Measurements from ENCODE around the gene TBC1D2.

Gene TBC1D2

DNA sequence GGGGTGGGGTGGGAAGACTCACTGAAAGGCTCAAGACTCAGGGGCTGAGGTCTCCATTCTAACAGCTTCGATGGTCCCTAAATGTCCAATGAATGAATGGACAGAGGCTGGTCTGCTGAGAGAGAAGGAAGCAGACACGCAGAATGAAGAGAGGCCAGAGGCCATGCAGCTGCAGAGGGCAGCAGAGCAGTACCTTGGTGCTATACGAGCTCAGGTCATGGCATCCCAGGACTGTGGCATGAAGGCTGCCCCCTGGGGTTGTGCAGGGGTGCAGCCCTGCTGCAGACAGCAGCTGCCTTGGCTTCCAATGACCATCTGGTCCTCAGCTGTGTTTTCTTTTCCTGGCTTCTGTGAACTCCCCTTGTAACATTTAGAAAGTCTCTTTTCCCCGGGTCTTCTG is 47.8 kb downstream of the TBC1D2 start:
- TF ChIP-seq CTCF (IDR thresholded peaks at IDR 0.05; ENCODE audit: low read depth, low read length, missing control alignments), result peak; percentile 31
- DNase-seq (ENCODE audit: extremely low read depth, low read depth), result no peak

DNA sequence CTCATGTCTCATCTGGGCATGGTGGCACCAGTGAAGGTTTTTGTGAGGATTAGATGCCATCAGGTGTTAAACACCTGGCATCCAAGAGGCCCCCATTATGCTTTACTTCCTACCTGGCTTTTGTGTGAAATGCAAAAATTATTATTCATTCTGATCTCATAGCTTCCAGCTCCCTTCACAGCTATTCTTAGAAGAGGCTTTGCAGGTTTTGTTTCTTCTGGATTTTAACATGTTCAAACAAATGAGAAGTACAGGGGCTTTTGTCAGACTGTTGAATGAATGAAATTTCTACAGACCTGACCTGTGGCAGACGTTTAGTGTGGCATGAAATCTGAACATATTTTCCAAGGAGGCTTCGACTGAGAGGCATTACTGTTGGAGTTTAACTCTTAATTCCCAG is 48.7 kb downstream of the TBC1D2 start:
- DNase-seq (ENCODE audit: extremely low read depth, low read depth), result no peak
- no peak overlapping the region for H3K4me3 ChIP-seq (replicated peaks; ENCODE audit: low read depth, low read length)
- TF ChIP-seq CTCF (IDR thresholded peaks at IDR 0.05; ENCODE audit: low read depth, low read length, missing control alignments), result no peak

More for the DNA sequence above, 47.8 kb downstream of the TBC1D2 start:
- H3K4me3 ChIP-seq (replicated peaks; ENCODE audit: low read depth, low read length), result no peak overlapping the region

GRCh38 chr9:98204692-98205091 is 50.8 kb downstream of the TBC1D2 start:
- H3K4me3 ChIP-seq (replicated peaks; ENCODE audit: low read depth, low read length), result no peak overlapping the region
- no peak for TF ChIP-seq CTCF (IDR thresholded peaks at IDR 0.05; ENCODE audit: low read depth, low read length, missing control alignments)
- no peak for DNase-seq (ENCODE audit: extremely low read depth, low read depth)

GRCh38 chr9:98203153-98203552 is 52.3 kb downstream of the TBC1D2 start:
- DNase-seq (ENCODE audit: extremely low read depth, low read depth), result no peak
- no peak for TF ChIP-seq CTCF (IDR thresholded peaks at IDR 0.05; ENCODE audit: low read depth, low read length, missing control alignments)
- H3K4me3 ChIP-seq (replicated peaks; ENCODE audit: low read depth, low read length), result no peak overlapping the region

GRCh38 chr9:98202252-98202651 is 53.2 kb downstream of the TBC1D2 start:
- DNase-seq (ENCODE audit: extremely low read depth, low read depth), result no peak
- no peak for TF ChIP-seq CTCF (IDR thresholded peaks at IDR 0.05; ENCODE audit: low read depth, low read length, missing control alignments)
- H3K4me3 ChIP-seq (replicated peaks; ENCODE audit: low read depth, low read length), result no peak overlapping the region

GRCh38 chr9:98201749-98202148 is 53.7 kb downstream of the TBC1D2 start:
- TF ChIP-seq CTCF (IDR thresholded peaks at IDR 0.05; ENCODE audit: low read depth, low read length, missing control alignments), result no peak
- DNase-seq (ENCODE audit: extremely low read depth, low read depth), result no peak
- H3K4me3 ChIP-seq (replicated peaks; ENCODE audit: low read depth, low read length), result no peak overlapping the region

- no peak overlapping the region for H3K4me3 ChIP-seq (replicated peaks; ENCODE audit: low read depth, low read length)
- no peak for DNase-seq (ENCODE audit: extremely low read depth, low read depth)
- no peak for TF ChIP-seq CTCF (IDR thresholded peaks at IDR 0.05; ENCODE audit: low read depth, low read length, missing control alignments)
Observed at GRCh38 chr9:98201102-98201501, 54.3 kb downstream of the TBC1D2 start.

All from HFF-Myc (cell line).